Sigmoid colon (tissue), 7 donors: Measurements from ENCODE around the gene SLC38A7. TPM values are rescaled to one million over a fixed set of nuclear protein-coding genes. Genes with fewer than 3 reads are reported as not detected.

Source experiments
- DNase-seq: peaks from one replicate; pipeline ENCODE4 v3.0.0-alpha.2; 2019
- H3K27ac ChIP-seq, 4 donors: fragments of 200-600 bp; sonication (generic); one replicate each; pipeline ENCODE4 v1.5.1; 2016 to 2019; ENCODE audit warnings: mild to moderate bottlenecking in 1 of 4
- H3K27me3 ChIP-seq, 3 donors: fragments of 200-600 bp; sonication (generic); one replicate each; pipeline ENCODE4 v1.5.1; 2019; ENCODE audit warnings: mild to moderate bottlenecking in 1 of 3
- H3K36me3 ChIP-seq, 4 donors: fragments of 200-600 bp; sonication (generic); one replicate each; pipeline ENCODE4 v1.5.1; 2016 to 2019
- H3K4me1 ChIP-seq, 4 donors: fragments of 200-600 bp; sonication (generic); one replicate each; pipeline ENCODE4 v1.5.1; 2017 to 2019
- H3K4me3 ChIP-seq, 4 donors: fragments of 200-600 bp; sonication (generic); one replicate each; pipeline ENCODE4 v1.5.1; 2017 to 2019; ENCODE audit warnings: mild to moderate bottlenecking in 2 of 4, moderate library complexity in 1 of 4
- H3K9me3 ChIP-seq, 4 donors: fragments of 200-600 bp in 3 of 4; sonication (generic) in 3 of 4; one replicate each; pipeline versions ENCODE4 v1.5.1 to v1.6.1; 2013 to 2019
- CTCF ChIP-seq, 4 experiments: fragments of 450-650 bp in 3 of 4; fragments of 200-600 bp in 1 of 4; IDR thresholded peaks; one replicate each; pipeline ENCODE4 v1.5.1; 2016 to 2019; ENCODE audit warnings: antibody characterized with exemption in 4 of 4, mild to moderate bottlenecking in 3 of 4, moderate library complexity in 2 of 4
- EP300 ChIP-seq, 4 donors: sonication (generic); formaldehyde crosslinking; IDR thresholded peaks; one replicate each; pipeline ENCODE4 v1.6.1; 2017; ENCODE audit warnings: antibody characterized with exemption in 4 of 4
- POLR2A ChIP-seq, 2 donors: fragments of 450-650 bp; IDR thresholded peaks; one replicate each; pipeline ENCODE4 v1.6.1; 2016; ENCODE audit warnings: antibody characterized with exemption in 2 of 2, mild to moderate bottlenecking in 2 of 2, moderate library complexity in 2 of 2
- POLR2AphosphoS5 ChIP-seq, 4 donors: sonication (generic); formaldehyde crosslinking; IDR thresholded peaks; one replicate each; pipeline ENCODE4 v1.6.1; 2017; ENCODE audit warnings: antibody characterized with exemption in 4 of 4
- WGBS, 2 donors: extraction: QIAGEN DNeasy Blood & Tissue Kit; methylation state at CpG; one replicate each; pipeline ENCODE4 v1.1.7; 2013; 5-methylcytosine and 5-hydroxymethylcytosine counted together
- intact Hi-C: fragments of 100-400 bp; cut with DNase I; formaldehyde crosslinking; loops from one replicate; pipeline ENCODE4 v1.15.1; 2023
- polyA plus RNA-seq, 3 donors: library from polyadenylated mRNA; stranded (reverse); fragments of 200-250 nt; gene quantifications; one replicate each; pipeline ENCODE4 v1.2.3, GENCODE V29; 2013
- total RNA-seq, 4 donors: library from RNA; depleted of rRNA; stranded (reverse); fragments of >200 nt; gene quantifications; one replicate each; pipeline ENCODE4 v1.1.0, GENCODE V29; 2016
- donor health status: healthy with polysubstance abuse.
- donor health status: Bipolar disorder and iron deficiency.
- donor health status: healthy.

The SLC38A7 gene
- total and polyA plus RNA-seq, 7 donors: 0.60 to 17.4 (median 10.4) TPM

- WGBS, 2 donors: 29 to 74% methylated on average over 4 of the region's 4 CpGs
- H3K27ac ChIP-seq: no peak overlapping the region
- no peaks in the 10 kb centered on the region for H3K4me1 ChIP-seq
- no peaks in the 10 kb centered on the region for H3K9me3 ChIP-seq
- H3K27me3 ChIP-seq: no peaks in the 10 kb centered on the region
- H3K36me3 ChIP-seq: no peaks in the 10 kb centered on the region
- DNase-seq: no peak
- intact Hi-C loops: no loop called here
- TF ChIP-seq EP300 (IDR thresholded peaks at IDR 0.05) (no peak), POLR2AphosphoS5 (IDR thresholded peaks at IDR 0.05) (no peak), POLR2A (IDR thresholded peaks at IDR 0.05) (no peak), CTCF (IDR thresholded peaks at IDR 0.05) (no peak)
- no peak overlapping the region for H3K4me3 ChIP-seq
Measured at GRCh38 chr16:58656899-58657298, 27.7 kb downstream of the SLC38A7 start.

- no peaks in the 10 kb centered on the region for H3K4me1 ChIP-seq
- TF ChIP-seq EP300 (IDR thresholded peaks at IDR 0.05) (no peak), POLR2AphosphoS5 (IDR thresholded peaks at IDR 0.05) (no peak), POLR2A (IDR thresholded peaks at IDR 0.05) (no peak), CTCF (IDR thresholded peaks at IDR 0.05) (no peak)
- 42 to 79% methylated on average over 8 of the region's 8 CpGs for WGBS, 2 donors
- H3K9me3 ChIP-seq: no peaks in the 10 kb centered on the region
- DNase-seq: no peak
- no peak overlapping the region for H3K27ac ChIP-seq
- no peak overlapping the region for H3K4me3 ChIP-seq
- intact Hi-C loops: no loop called here
- no peaks in the 10 kb centered on the region for H3K36me3 ChIP-seq
- no peaks in the 10 kb centered on the region for H3K27me3 ChIP-seq
Measured at GRCh38 chr16:58655215-58655596, 29.4 kb downstream of the SLC38A7 start.

- H3K4me1 ChIP-seq: no peaks in the 10 kb centered on the region
- TF ChIP-seq CTCF (IDR thresholded peaks at IDR 0.05) (no peak), POLR2A (IDR thresholded peaks at IDR 0.05) (no peak), EP300 (IDR thresholded peaks at IDR 0.05) (no peak), POLR2AphosphoS5 (IDR thresholded peaks at IDR 0.05) (no peak)
- H3K4me3 ChIP-seq: no peak overlapping the region
- no peaks in the 10 kb centered on the region for H3K27me3 ChIP-seq
- no peak overlapping the region for H3K27ac ChIP-seq
- no peaks in the 10 kb centered on the region for H3K36me3 ChIP-seq
- H3K9me3 ChIP-seq: no peaks in the 10 kb centered on the region
- no peak for DNase-seq
- whole genome bisulfite sequencing, 2 donors: 77 to 86% methylated on average over 7 of the region's 7 CpGs
- intact Hi-C loops: no loop called here
Measured at GRCh38 chr16:58654560-58655214, 29.9 kb downstream of the SLC38A7 start.

- H3K4me1 ChIP-seq: no peaks in the 10 kb centered on the region
- no peaks in the 10 kb centered on the region for H3K9me3 ChIP-seq
- H3K27me3 ChIP-seq: no peaks in the 10 kb centered on the region
- intact Hi-C loops: no loop called here
- WGBS, 2 donors: 56 to 60% methylated on average over 3 of the region's 3 CpGs
- DNase-seq: no peak
- no peak overlapping the region for H3K4me3 ChIP-seq
- H3K27ac ChIP-seq: no peak overlapping the region
- TF ChIP-seq POLR2A (IDR thresholded peaks at IDR 0.05) (no peak), POLR2AphosphoS5 (IDR thresholded peaks at IDR 0.05) (no peak), CTCF (IDR thresholded peaks at IDR 0.05) (no peak), EP300 (IDR thresholded peaks at IDR 0.05) (no peak)
- H3K36me3 ChIP-seq: no peaks in the 10 kb centered on the region
Measured at GRCh38 chr16:58652741-58653140, 31.8 kb downstream of the SLC38A7 start.

- whole genome bisulfite sequencing, 2 donors: 75 to 81% methylated on average over 3 of the region's 3 CpGs
- Histone ChIP-seq H3K27me3 (no peaks in the 10 kb centered on the region), H3K36me3 (no peaks in the 10 kb centered on the region), H3K27ac (no peak overlapping the region), H3K4me1 (no peaks in the 10 kb centered on the region), H3K4me3 (no peak overlapping the region), H3K9me3 (no peaks in the 10 kb centered on the region)
- no peak for DNase-seq
- TF ChIP-seq EP300 (IDR thresholded peaks at IDR 0.05): no peak
- no peak for TF ChIP-seq POLR2A (IDR thresholded peaks at IDR 0.05)
- TF ChIP-seq POLR2AphosphoS5 (IDR thresholded peaks at IDR 0.05): no peak
- TF ChIP-seq CTCF (IDR thresholded peaks at IDR 0.05): no peak
- intact Hi-C loops: no loop called here
Measured at GRCh38 chr16:58651965-58652348, 32.6 kb downstream of the SLC38A7 start.
